Raji (cell line): ENCODE data around the gene DDX49.

Source experiments
- POLR2A ChIP-seq: IDR thresholded peaks from 2 replicates; pipeline ENCODE4 v1.6.1; 2011; ENCODE audit warnings: low read depth, low read length, control low read depth; ENCODE audit not compliant: insufficient read depth

The DDX49 gene

GRCh38 chr19:18943465-18943864 lies 23.9 kb downstream of the DDX49 start:
- no peak for TF ChIP-seq POLR2A

GRCh38 chr19:18945297-18945696 lies 25.8 kb downstream of the DDX49 start:
- no peak for TF ChIP-seq POLR2A

GRCh38 chr19:18946335-18946734 lies 26.8 kb downstream of the DDX49 start:
- TF ChIP-seq POLR2A, result no peak

DNA sequence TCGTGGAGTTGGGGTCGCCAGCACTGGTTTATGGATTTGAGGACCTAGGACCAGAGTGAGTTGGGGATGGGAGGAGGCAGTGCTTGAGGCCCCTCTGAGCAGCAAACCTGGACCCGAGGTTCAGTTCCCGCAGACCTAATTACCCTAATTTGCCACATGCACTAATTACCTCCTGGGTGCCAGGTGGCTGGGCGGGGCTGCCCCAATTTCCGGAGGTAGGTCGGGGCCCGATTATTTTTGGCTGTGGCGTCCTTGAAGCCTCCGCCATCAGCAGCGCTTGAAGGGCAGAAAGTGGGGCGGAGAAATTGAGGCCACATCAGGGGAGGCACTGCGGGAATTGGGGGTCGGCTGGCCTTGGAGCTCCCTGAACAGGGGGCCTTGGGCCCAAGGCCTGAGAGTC lies 27.4 kb downstream of the DDX49 start:
- no peak for TF ChIP-seq POLR2A

GRCh38 chr19:18948075-18948975 lies 28.8 kb downstream of the DDX49 start:
- no peak for TF ChIP-seq POLR2A

DNA sequence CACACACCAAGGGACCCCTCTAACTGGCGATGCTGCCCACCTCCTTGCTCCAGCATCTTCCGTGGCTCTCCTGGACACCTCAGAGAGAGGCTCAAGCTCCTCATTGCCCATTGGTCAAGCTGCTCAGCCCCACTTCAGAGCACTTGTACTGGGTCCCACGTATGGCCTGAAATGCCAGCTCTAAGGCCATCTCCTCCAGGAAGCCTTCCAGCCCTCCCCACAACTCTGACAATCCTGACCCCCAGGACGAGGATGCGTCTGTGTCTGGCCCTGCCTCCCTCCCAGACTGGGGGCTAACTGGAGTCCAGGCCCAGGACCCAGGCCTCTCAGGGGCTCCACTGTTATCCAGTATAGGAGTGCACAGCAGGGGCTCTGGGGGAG lies 29.5 kb downstream of the DDX49 start:
- no peak for TF ChIP-seq POLR2A

DNA sequence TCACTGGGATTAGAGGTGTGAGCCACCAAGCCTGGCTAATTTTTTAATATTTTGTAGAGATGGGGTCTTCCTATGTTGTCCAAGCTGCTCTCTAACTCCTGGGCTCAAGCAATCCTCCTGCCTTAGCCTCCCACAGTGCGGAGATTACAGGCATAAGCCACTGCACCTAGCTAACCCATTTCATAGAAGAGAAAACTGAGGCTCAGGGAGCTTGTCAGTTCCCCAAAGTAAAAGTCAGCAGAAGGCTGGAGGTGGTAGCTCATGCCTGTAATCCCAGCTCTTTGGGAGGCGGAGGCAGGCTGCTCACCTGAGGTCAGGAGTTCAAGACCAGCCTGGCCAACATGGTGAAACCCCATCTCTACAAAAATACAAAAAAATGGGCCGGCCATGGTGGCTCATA lies 30.3 kb downstream of the DDX49 start:
- TF ChIP-seq POLR2A, result no peak

GRCh38 chr19:18951721-18952281 lies 32.3 kb downstream of the DDX49 start:
- no peak for TF ChIP-seq POLR2A

- no peak for TF ChIP-seq POLR2A
Measured at GRCh38 chr19:18954094-18954493, 34.6 kb downstream of the DDX49 start.

- no peak for TF ChIP-seq POLR2A
Measured at GRCh38 chr19:18955042-18955441, 35.5 kb downstream of the DDX49 start.

DNA sequence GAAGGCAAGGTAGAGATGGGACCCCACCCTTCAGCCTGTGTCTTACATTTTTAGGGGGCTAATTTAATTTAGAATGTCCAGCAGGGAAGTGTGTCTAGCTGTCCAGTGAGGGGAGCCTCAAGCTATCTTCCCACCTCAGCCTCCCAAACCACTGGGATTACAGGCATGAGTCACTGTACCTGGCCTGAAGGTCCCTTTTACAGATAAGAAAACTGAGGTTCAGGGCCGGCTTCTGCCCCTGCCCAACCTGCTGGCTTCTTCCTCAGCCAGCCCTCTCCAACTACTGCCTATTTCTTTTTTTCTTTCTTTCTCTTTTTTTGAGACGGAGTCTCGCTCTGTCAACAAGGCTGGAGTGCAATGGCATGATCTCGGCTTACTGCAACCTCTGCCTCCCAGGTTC lies 40.9 kb downstream of the DDX49 start:
- no peak for TF ChIP-seq POLR2A

- TF ChIP-seq POLR2A, result no peak
Measured at GRCh38 chr19:18961767-18962620, 42.5 kb downstream of the DDX49 start.

- TF ChIP-seq POLR2A, result no peak
Measured at GRCh38 chr19:18964121-18964520, 44.6 kb downstream of the DDX49 start.

DNA sequence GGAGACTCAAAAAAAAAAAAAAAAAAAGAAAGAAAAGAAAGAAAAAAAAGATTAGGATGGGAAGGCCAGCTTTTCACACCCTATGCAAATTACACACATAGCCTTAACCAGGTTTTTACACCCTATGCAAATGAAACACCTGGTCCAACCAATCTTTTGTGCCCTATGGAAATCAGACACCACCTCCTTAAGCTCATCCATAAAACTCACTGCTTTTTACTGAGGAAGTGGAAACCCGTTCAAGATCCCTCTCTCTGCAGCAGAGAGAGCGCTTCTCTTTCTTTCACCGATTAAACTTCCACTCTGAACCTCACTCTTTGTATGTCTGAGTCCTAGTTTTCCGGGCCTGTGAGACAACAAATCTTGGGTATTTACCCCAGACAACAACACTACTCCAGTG lies 46.8 kb downstream of the DDX49 start:
- no peak for TF ChIP-seq POLR2A

GRCh38 chr19:18967358-18968146 lies 48.0 kb downstream of the DDX49 start:
- TF ChIP-seq POLR2A, result no peak
